ENCODE data around the gene ITIH2. TPM values are rescaled to one million over a fixed set of nuclear protein-coding genes. Genes with fewer than 3 reads are reported as not detected.

Gene ITIH2
- total and polyA plus RNA-seq, 9 of the 15 experiments (the other 6 are each of a cell fraction or from before 2014, with no cell fraction given) = 0.66 TPM; not detected in 8

DNA sequence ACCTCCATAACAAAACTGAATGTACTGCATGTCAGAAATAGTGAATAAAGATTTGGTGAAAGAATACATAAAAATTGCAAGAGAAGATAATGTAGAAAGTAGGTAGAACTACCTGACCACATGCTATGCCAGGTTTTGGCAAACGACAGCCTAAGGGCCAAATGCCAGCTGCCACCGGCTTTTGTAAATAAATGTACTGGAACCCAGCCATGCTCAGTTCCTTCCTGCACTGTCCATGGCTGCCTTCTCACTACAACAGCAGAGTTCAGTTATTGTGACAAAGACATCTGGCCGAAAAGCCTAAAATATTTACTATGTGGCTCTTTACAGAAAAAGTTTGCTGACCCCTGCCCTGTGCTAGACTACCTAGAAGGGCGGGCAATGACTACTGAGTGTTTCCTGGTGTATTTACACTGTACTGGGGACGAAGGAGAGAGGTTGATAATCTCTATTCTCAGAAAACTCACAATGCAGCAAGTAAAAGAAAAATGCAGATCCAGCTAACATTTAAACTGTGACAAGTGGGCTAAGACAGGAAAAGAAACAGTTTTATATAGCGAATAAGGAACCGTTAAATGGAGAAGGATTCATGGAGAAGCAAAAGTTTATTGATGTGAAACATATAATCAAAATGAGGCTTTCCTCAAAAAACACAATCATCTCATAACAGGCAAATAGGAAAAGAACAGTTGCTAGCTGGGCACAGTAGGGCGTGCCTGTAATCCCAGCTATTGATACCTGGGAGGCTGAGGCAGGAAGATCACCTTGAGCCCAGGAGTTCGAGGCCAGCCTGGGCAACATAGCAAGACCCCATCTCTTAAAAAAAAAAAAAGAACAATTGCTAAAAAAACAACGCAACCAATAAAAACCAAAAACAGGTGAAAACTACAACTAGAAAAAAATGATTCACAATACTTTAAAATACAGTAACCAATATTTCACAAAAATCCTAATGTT is 71.0 kb downstream of the ITIH2 start:
- H3K27ac ChIP-seq (ENCODE audit: extremely low read depth, low read depth, low read length) = no peak overlapping the region

DNA sequence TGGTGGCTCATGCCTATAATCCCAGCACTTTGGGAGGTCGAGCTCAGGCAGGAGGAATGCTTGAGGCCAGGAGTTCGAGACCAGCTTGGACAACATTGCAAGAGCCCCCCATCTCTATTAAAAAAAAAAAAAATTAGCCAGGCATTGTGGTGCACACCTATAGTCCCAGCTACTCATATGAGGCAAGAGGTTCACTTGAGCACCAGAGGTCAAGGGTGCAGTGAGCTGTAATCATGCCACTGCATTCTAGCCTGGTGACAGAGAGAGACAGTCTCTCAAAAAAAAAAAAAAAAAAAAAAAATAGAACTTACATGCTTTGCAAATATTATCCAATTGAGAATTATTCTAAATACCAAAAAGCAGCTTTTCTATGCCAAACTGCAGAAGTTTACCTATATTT is 73.7 kb downstream of the ITIH2 start:
- Histone ChIP-seq H3K9me3 (replicated peaks; ENCODE audit: control insufficient read depth, insufficient read depth, low read depth, low read length) (no peaks in the 10 kb centered on the region), H4K20me1 (replicated peaks; ENCODE audit: control insufficient read depth, insufficient read depth, low read length) (no peaks in the 10 kb centered on the region), H3K4me1 (replicated peaks in 1 of 2; ENCODE audit: control insufficient read depth in 2 of 2, insufficient read depth in 2 of 2, low read length in 2 of 2) (no peaks in the 10 kb centered on the region), H2AFZ (ENCODE audit: low read depth, low read length) (no peak overlapping the region), H3K27ac (ENCODE audit: extremely low read depth, low read depth, low read length) (no peak overlapping the region), H3K4me3 (no peak overlapping the region), H3K9ac (ENCODE audit: insufficient read depth in 1 of 2, low read depth in 2 of 2, low read length in 2 of 2) (no peak overlapping the region), H3K36me3 (ENCODE audit: control insufficient read depth, insufficient read depth, low read length) (peaks cover 70% of the 10 kb centered on the region), H3K9me1 (ENCODE audit: control insufficient read depth, insufficient read depth, low read length) (no peaks in the 10 kb centered on the region), H3K4me2 (ENCODE audit: insufficient read depth, low read length) (no peak overlapping the region), H3K79me2 (ENCODE audit: control insufficient read depth, insufficient read depth, low read length) (no peaks in the 10 kb centered on the region), H3K27me3 (ENCODE audit: control insufficient read depth in 2 of 2, insufficient read depth in 2 of 2, low read length in 2 of 2) (no peaks in the 10 kb centered on the region)
- FAIRE-seq (no peak), ATAC-seq (no peak), DNase-seq (ENCODE audit: extremely low read depth in 1 of 4, low spot score in 3 of 4) (no peak)
- intact Hi-C loops (cut with micrococcal nuclease) (no loop called here), in situ Hi-C loops (cut with MboI) (no loop called here)
- 83% methylated on average over 1 of the region's 2 CpGs for WGBS (ENCODE audit: insufficient coverage, low coverage, missing lambda C conversion rate)
- ChIA-PET CTCF (ENCODE audit: low intra/inter-chr PET ratio) (no interaction called here), POLR2A (interaction anchor here (0.6 to 1.3 kb wide), 3 partner anchors 13 to 649 kb away, joined by 3 to 4 read pairs (median 3); no protein-coding TSS in a partner anchor)
- BruUV-seq (replicated peaks) = no TSS peak
- TF ChIP-seq NBN (IDR thresholded peaks at IDR 0.05; ENCODE audit: low read depth) (no peak), PYGO2 (tag; IDR thresholded peaks at IDR 0.05) (no peak), MYBL2 (IDR thresholded peaks at IDR 0.05; ENCODE audit: low read depth) (no peak), MYBL2 (CRISPR knock-in tag; IDR thresholded peaks at IDR 0.05; ENCODE audit: borderline replicate concordance) (no peak), HDAC3 (IDR thresholded peaks at IDR 0.05; ENCODE audit: borderline replicate concordance, partially characterized antibody) (no peak), PTRF (tag; IDR thresholded peaks at IDR 0.05) (no peak)
- TF ChIP-seq, protein P1, sequence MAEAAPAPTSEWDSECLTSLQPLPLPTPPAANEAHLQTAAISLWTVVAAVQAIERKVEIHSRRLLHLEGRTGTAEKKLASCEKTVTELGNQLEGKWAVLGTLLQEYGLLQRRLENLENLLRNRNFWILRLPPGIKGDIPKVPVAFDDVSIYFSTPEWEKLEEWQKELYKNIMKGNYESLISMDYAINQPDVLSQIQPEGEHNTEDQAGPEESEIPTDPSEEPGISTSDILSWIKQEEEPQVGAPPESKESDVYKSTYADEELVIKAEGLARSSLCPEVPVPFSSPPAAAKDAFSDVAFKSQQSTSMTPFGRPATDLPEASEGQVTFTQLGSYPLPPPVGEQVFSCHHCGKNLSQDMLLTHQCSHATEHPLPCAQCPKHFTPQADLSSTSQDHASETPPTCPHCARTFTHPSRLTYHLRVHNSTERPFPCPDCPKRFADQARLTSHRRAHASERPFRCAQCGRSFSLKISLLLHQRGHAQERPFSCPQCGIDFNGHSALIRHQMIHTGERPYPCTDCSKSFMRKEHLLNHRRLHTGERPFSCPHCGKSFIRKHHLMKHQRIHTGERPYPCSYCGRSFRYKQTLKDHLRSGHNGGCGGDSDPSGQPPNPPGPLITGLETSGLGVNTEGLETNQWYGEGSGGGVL (CRISPR knock-in tag; IDR thresholded peaks at IDR 0.05) = no peak
- TF ChIP-seq, protein P2, sequence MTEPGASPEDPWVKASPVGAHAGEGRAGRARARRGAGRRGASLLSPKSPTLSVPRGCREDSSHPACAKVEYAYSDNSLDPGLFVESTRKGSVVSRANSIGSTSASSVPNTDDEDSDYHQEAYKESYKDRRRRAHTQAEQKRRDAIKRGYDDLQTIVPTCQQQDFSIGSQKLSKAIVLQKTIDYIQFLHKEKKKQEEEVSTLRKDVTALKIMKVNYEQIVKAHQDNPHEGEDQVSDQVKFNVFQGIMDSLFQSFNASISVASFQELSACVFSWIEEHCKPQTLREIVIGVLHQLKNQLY (CRISPR knock-in tag; conservative IDR thresholded peaks at IDR 0.05) = no peak

More for the DNA sequence above, 71.0 kb downstream of the ITIH2 start:
- Histone ChIP-seq H3K9ac (ENCODE audit: insufficient read depth in 1 of 2, low read depth in 2 of 2, low read length in 2 of 2) (no peak overlapping the region), H3K27me3 (ENCODE audit: control insufficient read depth in 2 of 2, insufficient read depth in 2 of 2, low read length in 2 of 2) (no peaks in the 10 kb centered on the region), H3K4me1 (replicated peaks in 1 of 2; ENCODE audit: control insufficient read depth in 2 of 2, insufficient read depth in 2 of 2, low read length in 2 of 2) (no peaks in the 10 kb centered on the region), H4K20me1 (replicated peaks; ENCODE audit: control insufficient read depth, insufficient read depth, low read length) (no peaks in the 10 kb centered on the region), H3K4me3 (no peak overlapping the region), H3K9me1 (ENCODE audit: control insufficient read depth, insufficient read depth, low read length) (no peaks in the 10 kb centered on the region), H3K79me2 (ENCODE audit: control insufficient read depth, insufficient read depth, low read length) (no peaks in the 10 kb centered on the region), H3K36me3 (ENCODE audit: control insufficient read depth, insufficient read depth, low read length) (peaks cover 61% of the 10 kb centered on the region), H2AFZ (ENCODE audit: low read depth, low read length) (no peak overlapping the region), H3K9me3 (replicated peaks; ENCODE audit: control insufficient read depth, insufficient read depth, low read depth, low read length) (no peaks in the 10 kb centered on the region), H3K4me2 (ENCODE audit: insufficient read depth, low read length) (no peak overlapping the region)
- WGBS (ENCODE audit: insufficient coverage, low coverage, missing lambda C conversion rate) = 93% methylated on average over 10 of the region's 10 CpGs
- ATAC-seq (no peak), FAIRE-seq (no peak), DNase-seq (ENCODE audit: extremely low read depth in 1 of 4, low spot score in 3 of 4) (no peak)
- CTCF ChIA-PET (ENCODE audit: low intra/inter-chr PET ratio) = no interaction called here
- POLR2A ChIA-PET = no interaction called here
- intact Hi-C loops (cut with micrococcal nuclease) (no loop called here), in situ Hi-C loops (cut with MboI) (no loop called here)
- no TSS peak for BruUV-seq (replicated peaks)
- TF ChIP-seq, protein P3, sequence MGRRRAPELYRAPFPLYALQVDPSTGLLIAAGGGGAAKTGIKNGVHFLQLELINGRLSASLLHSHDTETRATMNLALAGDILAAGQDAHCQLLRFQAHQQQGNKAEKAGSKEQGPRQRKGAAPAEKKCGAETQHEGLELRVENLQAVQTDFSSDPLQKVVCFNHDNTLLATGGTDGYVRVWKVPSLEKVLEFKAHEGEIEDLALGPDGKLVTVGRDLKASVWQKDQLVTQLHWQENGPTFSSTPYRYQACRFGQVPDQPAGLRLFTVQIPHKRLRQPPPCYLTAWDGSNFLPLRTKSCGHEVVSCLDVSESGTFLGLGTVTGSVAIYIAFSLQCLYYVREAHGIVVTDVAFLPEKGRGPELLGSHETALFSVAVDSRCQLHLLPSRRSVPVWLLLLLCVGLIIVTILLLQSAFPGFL (CRISPR knock-in tag; IDR thresholded peaks at IDR 0.05) = no peak
- TF ChIP-seq ZNF121 (CRISPR knock-in tag; conservative IDR thresholded peaks at IDR 0.05) = peak; percentile 43; the same call in 1 of the 2 replicates

Data from K562 (cell line).